ENCODE measurements around the gene AOPEP.

Gene AOPEP

DNA sequence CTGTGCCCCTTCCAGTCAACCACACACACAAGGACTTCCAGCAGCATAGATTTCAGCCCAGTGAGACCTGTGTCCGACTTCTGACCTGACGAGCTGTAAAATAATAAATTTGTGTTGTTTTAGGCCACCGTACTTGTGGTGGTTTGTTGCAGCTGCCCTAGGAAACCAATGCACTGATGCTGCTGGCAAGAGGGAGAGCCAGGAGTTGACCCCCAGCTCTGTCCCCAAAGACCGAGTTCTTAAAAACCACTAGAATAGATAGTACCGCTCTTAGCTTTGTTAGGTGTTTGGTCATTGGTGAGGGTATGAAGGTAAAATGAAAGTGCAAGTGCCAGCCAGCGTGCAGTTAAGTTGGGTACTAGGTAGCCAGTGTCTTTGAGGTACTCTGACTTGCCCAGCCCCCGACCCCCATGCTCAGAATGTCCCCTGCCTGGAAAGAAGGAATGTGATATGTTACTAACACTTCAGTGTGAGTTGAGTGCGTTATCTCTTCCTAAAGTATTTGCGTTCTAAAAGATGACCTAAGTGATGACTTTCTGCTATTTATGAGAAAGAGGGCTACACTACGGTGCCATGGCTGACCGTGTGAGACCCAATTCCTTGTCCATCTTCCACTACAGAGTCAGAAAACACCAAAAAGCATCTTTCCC lies 185.6 kb downstream of the AOPEP start:
- H3K4me1 ChIP-seq (ENCODE audit: low read length): no peaks in the 10 kb centered on the region
- H3F3A ChIP-seq (ENCODE audit: insufficient read depth, low read length): no peaks in the 10 kb centered on the region
- H3K4me3 ChIP-seq (ENCODE audit: low read length): no peak overlapping the region
- H3K36me3 ChIP-seq (replicated peaks; ENCODE audit: insufficient read depth, low read length): no peaks in the 10 kb centered on the region
- H3K9me2 ChIP-seq (replicated peaks; ENCODE audit: insufficient read depth, low read length): no peaks in the 10 kb centered on the region
- no peaks in the 10 kb centered on the region for H3K9me3 ChIP-seq (replicated peaks; ENCODE audit: insufficient read depth, low read length)
- H3K27ac ChIP-seq (ENCODE audit: low read length): no peak overlapping the region
- no peak overlapping the region for H2AFZ ChIP-seq (ENCODE audit: low read length)
- H4K20me1 ChIP-seq (ENCODE audit: insufficient read depth, low read length): no peaks in the 10 kb centered on the region
- no peak overlapping the region for H3K9ac ChIP-seq (ENCODE audit: low read length)
- no peaks in the 10 kb centered on the region for H3K27me3 ChIP-seq (replicated peaks; ENCODE audit: insufficient read depth, low read length)
- H3K79me2 ChIP-seq (ENCODE audit: low read length): no peaks in the 10 kb centered on the region
- no peak for TF ChIP-seq EZH2 (optimal IDR thresholded peaks at IDR 0.05; ENCODE audit: low read depth, low read length)
- TF ChIP-seq EZH2phosphoT487 (IDR thresholded peaks at IDR 0.05; ENCODE audit: low read length): no peak
- TF ChIP-seq, protein P1, sequence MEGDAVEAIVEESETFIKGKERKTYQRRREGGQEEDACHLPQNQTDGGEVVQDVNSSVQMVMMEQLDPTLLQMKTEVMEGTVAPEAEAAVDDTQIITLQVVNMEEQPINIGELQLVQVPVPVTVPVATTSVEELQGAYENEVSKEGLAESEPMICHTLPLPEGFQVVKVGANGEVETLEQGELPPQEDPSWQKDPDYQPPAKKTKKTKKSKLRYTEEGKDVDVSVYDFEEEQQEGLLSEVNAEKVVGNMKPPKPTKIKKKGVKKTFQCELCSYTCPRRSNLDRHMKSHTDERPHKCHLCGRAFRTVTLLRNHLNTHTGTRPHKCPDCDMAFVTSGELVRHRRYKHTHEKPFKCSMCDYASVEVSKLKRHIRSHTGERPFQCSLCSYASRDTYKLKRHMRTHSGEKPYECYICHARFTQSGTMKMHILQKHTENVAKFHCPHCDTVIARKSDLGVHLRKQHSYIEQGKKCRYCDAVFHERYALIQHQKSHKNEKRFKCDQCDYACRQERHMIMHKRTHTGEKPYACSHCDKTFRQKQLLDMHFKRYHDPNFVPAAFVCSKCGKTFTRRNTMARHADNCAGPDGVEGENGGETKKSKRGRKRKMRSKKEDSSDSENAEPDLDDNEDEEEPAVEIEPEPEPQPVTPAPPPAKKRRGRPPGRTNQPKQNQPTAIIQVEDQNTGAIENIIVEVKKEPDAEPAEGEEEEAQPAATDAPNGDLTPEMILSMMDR (IDR thresholded peaks at IDR 0.05; ENCODE audit: low read length): no peak
- DNase-seq: no peak
- H3K4me2 ChIP-seq (ENCODE audit: low read depth, low read length): no peak overlapping the region

DNA sequence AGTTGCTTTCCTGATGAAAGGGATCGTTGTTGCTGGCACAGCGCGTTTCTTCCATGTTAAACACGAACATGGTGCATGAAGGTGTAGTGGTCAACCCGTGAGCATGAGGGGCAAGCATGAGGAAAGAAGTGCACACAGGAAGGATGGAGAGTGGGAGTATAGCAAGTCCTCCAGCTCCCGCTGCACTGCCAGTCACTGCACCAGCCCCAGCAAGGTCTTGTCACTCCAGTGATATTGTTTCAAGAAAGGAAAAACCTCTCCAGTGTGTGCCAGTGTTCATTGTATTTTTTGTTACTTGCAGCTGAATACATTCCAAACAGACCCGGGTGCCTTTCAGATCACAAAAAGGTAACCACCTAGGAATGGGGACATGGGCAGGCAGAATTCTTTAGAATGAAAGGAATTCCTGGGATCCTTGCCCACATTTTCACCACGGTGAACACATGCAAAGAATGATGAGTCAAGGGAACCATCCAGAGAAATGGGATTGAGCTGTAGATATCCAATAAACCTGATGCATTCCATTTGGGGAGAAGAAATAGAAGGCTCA lies 186.3 kb downstream of the AOPEP start:
- no peak overlapping the region for H3K4me2 ChIP-seq (ENCODE audit: low read depth, low read length)
- no peaks in the 10 kb centered on the region for H3K4me1 ChIP-seq (ENCODE audit: low read length)
- H3K9ac ChIP-seq (ENCODE audit: low read length): no peak overlapping the region
- no peaks in the 10 kb centered on the region for H4K20me1 ChIP-seq (ENCODE audit: insufficient read depth, low read length)
- H3K9me2 ChIP-seq (replicated peaks; ENCODE audit: insufficient read depth, low read length): no peaks in the 10 kb centered on the region
- no peaks in the 10 kb centered on the region for H3K9me3 ChIP-seq (replicated peaks; ENCODE audit: insufficient read depth, low read length)
- no peaks in the 10 kb centered on the region for H3K36me3 ChIP-seq (replicated peaks; ENCODE audit: insufficient read depth, low read length)
- DNase-seq: no peak
- no peaks in the 10 kb centered on the region for H3K79me2 ChIP-seq (ENCODE audit: low read length)
- no peak overlapping the region for H2AFZ ChIP-seq (ENCODE audit: low read length)
- TF ChIP-seq EZH2 (optimal IDR thresholded peaks at IDR 0.05; ENCODE audit: low read depth, low read length) (no peak), EZH2phosphoT487 (IDR thresholded peaks at IDR 0.05; ENCODE audit: low read length) (no peak)
- TF ChIP-seq, protein P1 (IDR thresholded peaks at IDR 0.05; ENCODE audit: low read length): no peak
- no peak overlapping the region for H3K27ac ChIP-seq (ENCODE audit: low read length)
- no peaks in the 10 kb centered on the region for H3F3A ChIP-seq (ENCODE audit: insufficient read depth, low read length)
- H3K4me3 ChIP-seq (ENCODE audit: low read length): no peak overlapping the region
- no peaks in the 10 kb centered on the region for H3K27me3 ChIP-seq (replicated peaks; ENCODE audit: insufficient read depth, low read length)

DNA sequence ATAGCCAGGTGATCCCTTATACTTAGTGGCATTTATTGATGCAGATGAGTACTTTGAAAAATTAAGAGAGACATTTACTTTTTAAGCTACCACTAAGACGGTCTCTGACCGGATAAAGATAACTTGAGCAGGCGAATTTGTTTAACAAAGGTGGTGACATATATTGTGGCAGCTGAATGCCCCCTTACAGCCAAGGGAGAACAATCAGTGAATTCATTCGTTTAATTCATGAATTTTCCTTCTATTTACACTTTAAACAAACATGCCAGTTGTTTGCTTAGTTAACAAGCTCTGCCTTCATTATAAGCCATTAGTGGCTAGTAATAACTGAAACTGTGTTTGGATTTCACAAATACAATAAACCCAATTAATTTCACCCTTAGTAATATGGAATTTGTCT lies 187.1 kb downstream of the AOPEP start:
- H3K27me3 ChIP-seq (replicated peaks; ENCODE audit: insufficient read depth, low read length): no peaks in the 10 kb centered on the region
- H3K4me1 ChIP-seq (ENCODE audit: low read length): no peaks in the 10 kb centered on the region
- H4K20me1 ChIP-seq (ENCODE audit: insufficient read depth, low read length): no peaks in the 10 kb centered on the region
- H3K9me2 ChIP-seq (replicated peaks; ENCODE audit: insufficient read depth, low read length): no peaks in the 10 kb centered on the region
- no peak overlapping the region for H3K9ac ChIP-seq (ENCODE audit: low read length)
- H3K79me2 ChIP-seq (ENCODE audit: low read length): no peaks in the 10 kb centered on the region
- TF ChIP-seq EZH2phosphoT487 (IDR thresholded peaks at IDR 0.05; ENCODE audit: low read length) (no peak), EZH2 (optimal IDR thresholded peaks at IDR 0.05; ENCODE audit: low read depth, low read length) (no peak)
- TF ChIP-seq, protein P1 (IDR thresholded peaks at IDR 0.05; ENCODE audit: low read length): no peak
- H3K9me3 ChIP-seq (replicated peaks; ENCODE audit: insufficient read depth, low read length): no peaks in the 10 kb centered on the region
- H3K27ac ChIP-seq (ENCODE audit: low read length): no peak overlapping the region
- no peak overlapping the region for H3K4me3 ChIP-seq (ENCODE audit: low read length)
- H2AFZ ChIP-seq (ENCODE audit: low read length): no peak overlapping the region
- DNase-seq: no peak
- no peaks in the 10 kb centered on the region for H3F3A ChIP-seq (ENCODE audit: insufficient read depth, low read length)
- no peak overlapping the region for H3K4me2 ChIP-seq (ENCODE audit: low read depth, low read length)
- H3K36me3 ChIP-seq (replicated peaks; ENCODE audit: insufficient read depth, low read length): no peaks in the 10 kb centered on the region

All from MM.1S (cell line).